MM.1S (cell line): ENCODE results near the gene ABRAXAS1.
"Not testable (repeated sequence)": the region's sequence is repeated elsewhere in the genome, so short reads cannot be mapped to it uniquely, and the experiment has no call there.

Experiments used
- DNase-seq: peaks from one replicate; pipeline ENCODE4 v3.0.0-alpha.2; 2015
- H2AFZ ChIP-seq: fragments of 300-600 bp; sonication (generic); 2 replicates; pipeline ENCODE4 v1.6.0; 2016; ENCODE audit warnings: antibody characterized with exemption, low read length
- H3F3A ChIP-seq: fragments of 300-600 bp; sonication (generic); 2 replicates; pipeline ENCODE4 v1.6.1; 2016; ENCODE audit warnings: mild to moderate bottlenecking, antibody characterized with exemption, low read length, moderate library complexity, mixed read lengths; ENCODE audit not compliant: insufficient read depth
- H3K27ac ChIP-seq: fragments of 300-600 bp; sonication (generic); 2 replicates; pipeline ENCODE4 v1.5.1; 2016; ENCODE audit warnings: mild to moderate bottlenecking, low read length
- H3K27me3 ChIP-seq: fragments of 300-600 bp; sonication (generic); replicated peaks from 2 replicates; pipeline ENCODE4 v1.6.0; 2016; ENCODE audit warnings: low read length; ENCODE audit not compliant: insufficient read depth
- H3K36me3 ChIP-seq: fragments of 300-600 bp; sonication (generic); replicated peaks from 2 replicates; pipeline ENCODE4 v1.6.1; 2016; ENCODE audit warnings: mild to moderate bottlenecking, low read length, mixed read lengths; ENCODE audit not compliant: insufficient read depth
- H3K4me1 ChIP-seq: fragments of 300-600 bp; sonication (generic); 2 replicates; pipeline ENCODE4 v1.6.1; 2016; ENCODE audit warnings: low read length, mixed read lengths
- H3K4me2 ChIP-seq: fragments of 300-600 bp; sonication (generic); 2 replicates; pipeline ENCODE4 v1.6.0; 2016; ENCODE audit warnings: low read depth, low read length
- H3K4me3 ChIP-seq: fragments of 300-600 bp; sonication (generic); 2 replicates; pipeline ENCODE4 v1.5.1; 2016; ENCODE audit warnings: low read length, mixed read lengths
- H3K79me2 ChIP-seq: fragments of 300-600 bp; sonication (generic); 2 replicates; pipeline ENCODE4 v1.6.1; 2016; ENCODE audit warnings: mixed run types, low read length, mixed read lengths
- H3K9ac ChIP-seq: fragments of 300-600 bp; sonication (generic); 2 replicates; pipeline ENCODE4 v1.6.1; 2016; ENCODE audit warnings: low read length, mixed read lengths
- H3K9me2 ChIP-seq: fragments of 300-600 bp; sonication (generic); replicated peaks from 2 replicates; pipeline ENCODE4 v1.6.1; 2016; ENCODE audit warnings: mild to moderate bottlenecking, low read length, mixed read lengths; ENCODE audit not compliant: insufficient read depth
- H3K9me3 ChIP-seq: fragments of 300-600 bp; sonication (generic); replicated peaks from 2 replicates; pipeline ENCODE4 v1.6.1; 2016; ENCODE audit warnings: mild to moderate bottlenecking, low read length, mixed read lengths; ENCODE audit not compliant: insufficient read depth
- H4K20me1 ChIP-seq: fragments of 300-600 bp; sonication (generic); 2 replicates; pipeline ENCODE4 v1.6.1; 2016; ENCODE audit warnings: mild to moderate bottlenecking, low read length, moderate library complexity, mixed read lengths; ENCODE audit not compliant: insufficient read depth
- CTCF ChIP-seq: fragments of 300-600 bp; sonication (generic); IDR thresholded peaks from 2 replicates; pipeline ENCODE4 v1.5.1; 2016; ENCODE audit warnings: antibody characterized with exemption, low read length, mixed read lengths
- EZH2 ChIP-seq: fragments of 300-600 bp; sonication (generic); optimal IDR thresholded peaks from 2 replicates; pipeline ENCODE3; 2017; ENCODE audit warnings: low read depth, mild to moderate bottlenecking, antibody characterized with exemption, low read length, mixed read lengths
- EZH2phosphoT487 ChIP-seq: fragments of 300-600 bp; sonication (generic); IDR thresholded peaks from 2 replicates; pipeline ENCODE4 v1.6.1; 2018; ENCODE audit warnings: antibody characterized with exemption, low read length

The ABRAXAS1 gene

GRCh38 chr4:83498187-83498586, 13.3 kb upstream of the ABRAXAS1 start:
- DNase-seq = no peak
- Histone ChIP-seq H3K27ac (no peak overlapping the region), H3K9me3 (no peaks in the 10 kb centered on the region), H2AFZ (no peak overlapping the region), H3K4me1 (no peaks in the 10 kb centered on the region), H4K20me1 (no peaks in the 10 kb centered on the region), H3K36me3 (no peaks in the 10 kb centered on the region), H3K4me2 (no peak overlapping the region), H3K9me2 (no peaks in the 10 kb centered on the region), H3F3A (no peaks in the 10 kb centered on the region), H3K4me3 (no peak overlapping the region), H3K79me2 (no peaks in the 10 kb centered on the region), H3K9ac (no peak overlapping the region), H3K27me3 (no peaks in the 10 kb centered on the region)
- TF ChIP-seq EZH2 (no peak), EZH2phosphoT487 (no peak), CTCF (no peak)

- H3K4me3 ChIP-seq, H3K27me3 ChIP-seq, H2AFZ ChIP-seq, H3K79me2 ChIP-seq, H3K9me3 ChIP-seq, H3K36me3 ChIP-seq, H3K4me1 ChIP-seq, H3K27ac ChIP-seq, H4K20me1 ChIP-seq, H3F3A ChIP-seq, H3K9ac ChIP-seq, H3K9me2 ChIP-seq, DNase-seq, H3K4me2 ChIP-seq: not testable (repeated sequence)
These were observed 11.4 kb upstream of the ABRAXAS1 start for GRCh38 chr4:83496085-83496917.

- Histone ChIP-seq H3F3A (no peaks in the 10 kb centered on the region), H2AFZ (no peak overlapping the region), H3K4me3 (no peak overlapping the region), H3K27ac (no peak overlapping the region), H3K79me2 (no peaks in the 10 kb centered on the region), H3K27me3 (no peaks in the 10 kb centered on the region), H4K20me1 (no peaks in the 10 kb centered on the region), H3K9me3 (no peaks in the 10 kb centered on the region), H3K9ac (no peak overlapping the region), H3K4me1 (no peaks in the 10 kb centered on the region), H3K4me2 (no peak overlapping the region), H3K36me3 (no peaks in the 10 kb centered on the region), H3K9me2 (no peaks in the 10 kb centered on the region)
- peak; percentile 44 for DNase-seq
- no peak for TF ChIP-seq EZH2
- TF ChIP-seq EZH2phosphoT487 = no peak
- peak; percentile 82 for TF ChIP-seq CTCF
These were observed 6.1 kb upstream of the ABRAXAS1 start for GRCh38 chr4:83490876-83491450.
